Measurements from ENCODE around the gene JAKMIP3. TPM values are rescaled to one million over a fixed set of nuclear protein-coding genes. Genes with fewer than 3 reads are reported as not detected.

JAKMIP3 gene
- total RNA-seq, 1 experiment from 2014 or later: not detected

- DNase-seq (ENCODE audit: low read depth): no peak
Observed at GRCh38 chr10:132097609-132098377, 32.0 kb downstream of the JAKMIP3 start.

GRCh38 chr10:132098539-132099388 is 33.0 kb downstream of the JAKMIP3 start:
- DNase-seq (ENCODE audit: low read depth): no peak

- no peak for DNase-seq (ENCODE audit: low read depth)
Observed at GRCh38 chr10:132099389-132100090, 33.8 kb downstream of the JAKMIP3 start.

- DNase-seq (ENCODE audit: low read depth): no peak
Observed at GRCh38 chr10:132100091-132100481, 34.3 kb downstream of the JAKMIP3 start.

- DNase-seq (ENCODE audit: low read depth): no peak
Observed at GRCh38 chr10:132100556-132101349, 35.0 kb downstream of the JAKMIP3 start.

DNA sequence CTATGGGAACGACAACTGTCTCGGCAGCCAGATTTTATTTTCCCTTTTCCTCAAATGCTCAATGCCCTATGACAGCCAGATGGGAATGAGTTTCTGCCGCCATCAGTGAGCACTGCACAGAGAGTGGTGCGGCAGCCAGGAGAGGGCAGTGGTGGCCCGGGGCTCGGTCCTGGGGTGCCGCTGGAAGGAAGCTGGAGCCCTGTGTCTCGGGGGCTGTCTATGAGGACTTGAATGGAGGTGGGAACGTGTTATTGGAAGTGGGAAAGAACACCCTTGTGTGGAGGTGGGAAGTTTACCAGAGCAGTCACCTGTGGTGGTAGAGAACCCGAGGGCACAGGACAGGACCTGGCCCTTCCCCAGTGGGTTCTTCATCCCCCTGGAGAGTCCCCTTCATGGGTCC is 35.8 kb downstream of the JAKMIP3 start:
- no peak for DNase-seq (ENCODE audit: low read depth)

DNA sequence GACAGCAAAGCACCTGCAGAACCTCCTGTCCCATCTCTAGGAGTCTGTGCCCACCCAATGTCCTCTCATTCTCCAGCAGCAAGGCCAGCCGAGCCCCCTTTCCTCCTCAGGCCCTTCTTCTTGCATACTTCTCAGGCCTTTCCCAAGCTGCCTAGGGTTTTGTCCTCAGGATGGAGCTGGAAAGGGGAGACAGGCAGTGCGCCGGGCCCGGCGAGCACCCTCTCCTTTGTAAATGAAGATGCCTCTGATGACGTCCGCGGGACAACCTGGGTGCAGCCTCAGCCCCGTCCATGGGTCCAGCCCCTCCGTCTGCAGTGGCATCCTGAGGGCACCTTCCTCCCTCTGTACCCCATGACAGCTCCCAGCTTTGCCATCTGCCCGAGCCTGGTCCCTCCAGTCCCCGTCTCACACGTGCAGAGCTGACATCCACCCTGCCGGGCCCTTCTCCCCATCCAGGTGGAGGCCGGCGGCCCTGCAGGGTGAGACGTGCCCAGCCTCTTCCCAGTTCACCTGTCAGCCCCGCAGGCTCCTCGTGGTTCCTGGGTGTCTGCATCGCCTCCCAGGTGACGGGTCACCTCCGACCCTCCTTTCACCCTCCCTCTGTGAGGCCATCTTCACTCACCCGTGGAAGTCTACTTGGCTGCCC is 36.4 kb downstream of the JAKMIP3 start:
- DNase-seq (ENCODE audit: low read depth): no peak

DNA sequence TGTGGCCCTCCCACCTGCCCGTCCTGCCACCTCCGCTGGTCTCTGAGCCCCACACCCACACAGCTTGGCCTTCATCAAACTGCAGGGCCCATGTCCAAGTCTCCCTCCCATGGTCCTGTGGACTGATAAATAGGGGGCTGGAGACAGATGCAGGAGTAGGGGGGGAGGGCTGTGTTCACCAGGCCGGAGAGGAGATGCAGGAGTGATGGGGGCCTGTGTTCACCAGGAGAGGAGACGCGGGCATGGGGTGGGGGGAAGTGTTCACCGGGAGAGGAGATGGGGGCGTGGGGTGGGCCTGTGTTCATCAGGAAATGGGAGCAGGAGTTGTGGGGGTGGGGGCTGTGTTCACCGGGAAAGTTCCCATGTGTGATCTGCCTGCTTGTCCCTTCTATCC is 37.0 kb downstream of the JAKMIP3 start:
- DNase-seq (ENCODE audit: low read depth): no peak

GRCh38 chr10:132103116-132103910 is 37.6 kb downstream of the JAKMIP3 start:
- DNase-seq (ENCODE audit: low read depth): no peak

GRCh38 chr10:132104062-132104461 is 38.3 kb downstream of the JAKMIP3 start:
- DNase-seq (ENCODE audit: low read depth): no peak

GRCh38 chr10:132104471-132105301 is 38.9 kb downstream of the JAKMIP3 start:
- no peak for DNase-seq (ENCODE audit: low read depth)

DNA sequence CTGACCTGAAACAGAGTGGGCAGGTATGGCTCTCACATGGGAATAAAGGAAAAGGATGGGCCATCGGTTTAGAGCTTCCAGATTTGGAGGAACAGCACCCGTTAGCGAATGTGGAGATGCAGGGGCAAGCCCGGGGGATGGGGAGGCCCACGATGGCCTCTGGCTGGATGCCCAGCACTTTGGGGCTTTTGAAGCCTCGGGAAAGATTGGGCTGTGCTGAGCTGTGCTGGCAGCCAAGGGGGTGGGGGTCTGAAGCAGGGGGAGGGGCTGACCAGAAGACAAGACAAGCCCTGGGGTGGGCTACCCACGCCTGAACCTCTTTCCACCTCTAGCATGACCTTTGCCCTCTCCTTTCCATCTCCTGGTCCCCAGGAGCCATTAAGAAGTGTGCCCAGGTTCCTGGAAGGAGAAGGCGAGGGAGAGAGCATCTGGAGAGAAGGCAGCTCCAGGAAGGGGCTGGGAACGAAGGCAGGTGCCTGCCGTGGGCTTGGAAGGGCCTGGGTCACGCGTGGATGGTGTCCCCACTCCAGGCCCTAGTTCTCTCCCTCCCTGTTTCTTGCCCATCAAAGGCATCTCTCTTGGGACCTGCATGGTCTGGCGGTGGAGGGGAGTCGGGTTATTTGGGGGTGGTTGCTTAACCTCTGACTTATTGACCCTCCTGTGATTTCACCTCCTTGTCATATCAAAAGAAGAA is 39.7 kb downstream of the JAKMIP3 start:
- DNase-seq (ENCODE audit: low read depth): no peak

- no peak for DNase-seq (ENCODE audit: low read depth)
Observed at GRCh38 chr10:132106431-132106830, 40.7 kb downstream of the JAKMIP3 start.

- no peak for DNase-seq (ENCODE audit: low read depth)
Observed at GRCh38 chr10:132107186-132107948, 41.6 kb downstream of the JAKMIP3 start.

DNA sequence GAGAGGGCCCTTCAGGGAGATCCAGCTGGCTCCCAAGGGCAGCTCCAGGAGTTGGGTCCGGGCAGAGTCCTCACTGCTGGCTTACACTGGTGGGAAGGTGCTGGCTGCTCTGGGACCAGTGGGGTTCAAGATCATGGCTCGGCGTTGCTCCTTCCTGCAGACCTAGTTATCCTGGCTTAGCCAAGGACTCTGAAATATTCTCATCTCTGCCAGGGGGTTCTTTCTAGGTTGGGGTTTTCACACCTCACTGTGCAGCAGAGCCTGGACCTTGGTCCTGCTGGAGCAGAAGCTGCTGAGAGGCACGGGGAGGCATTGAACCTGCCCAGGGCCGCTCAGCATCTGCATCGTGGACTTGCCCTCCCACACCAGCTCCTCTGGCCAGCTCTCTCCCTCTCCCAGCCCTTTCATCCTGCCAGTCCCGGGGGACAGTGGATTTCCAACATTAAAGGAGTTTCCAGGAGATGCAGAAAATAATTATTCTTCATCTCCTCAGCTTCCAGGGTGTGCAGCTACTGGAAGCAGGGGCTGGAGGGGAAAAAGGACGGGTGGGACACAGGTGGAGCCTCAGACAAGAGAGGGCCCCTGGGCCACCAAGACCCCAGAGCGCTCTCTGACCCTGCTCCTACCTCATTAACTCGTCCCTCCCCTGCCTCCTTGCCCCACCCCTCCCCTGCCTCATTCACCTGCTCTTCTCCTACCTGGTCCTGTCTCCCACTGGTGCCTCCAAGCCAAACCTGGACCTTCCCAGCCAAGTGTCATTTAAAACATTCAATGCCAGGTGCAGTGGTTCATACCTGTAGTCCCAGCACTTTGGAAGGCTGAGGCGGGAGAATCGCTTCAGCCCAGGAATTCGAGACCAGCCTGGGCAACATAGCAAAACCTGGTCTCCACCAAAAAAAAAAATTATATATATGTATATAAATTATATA is 42.5 kb downstream of the JAKMIP3 start:
- DNase-seq (ENCODE audit: low read depth): no peak

GRCh38 chr10:132109341-132110110 is 43.8 kb downstream of the JAKMIP3 start:
- DNase-seq (ENCODE audit: low read depth): no peak

All from RPMI7951 (cell line).